Measurements from ENCODE around the gene PPP1R14C.

DNA sequence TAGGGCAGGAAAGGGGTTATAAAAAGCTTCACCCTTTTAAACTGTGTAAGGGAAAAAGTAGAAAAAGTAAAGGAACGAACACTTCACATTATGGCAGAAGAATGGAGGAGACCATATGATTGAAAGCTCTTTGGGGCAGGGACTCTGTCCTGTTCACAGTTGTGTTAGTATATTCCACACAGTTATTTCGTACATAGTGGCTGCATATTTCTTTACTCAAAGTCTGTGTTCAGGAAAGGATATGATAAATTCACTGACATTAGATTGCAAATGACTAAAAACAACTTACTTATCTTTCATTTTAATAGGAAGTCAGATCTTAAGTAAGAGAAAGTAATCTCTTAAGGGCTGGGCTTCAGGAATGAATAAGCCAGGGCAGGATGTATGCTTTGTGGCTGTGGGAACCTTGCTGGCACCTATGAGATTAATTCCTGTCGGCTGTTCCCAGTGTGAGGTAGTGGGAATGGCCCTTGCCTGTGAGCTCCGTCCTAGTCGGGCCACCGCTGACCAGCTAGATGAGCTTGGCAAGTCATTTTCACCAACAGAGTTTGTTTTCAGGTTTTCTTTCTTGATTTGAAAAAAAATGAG, 11.2 kb downstream of the PPP1R14C start:
- TF ChIP-seq, protein P1, sequence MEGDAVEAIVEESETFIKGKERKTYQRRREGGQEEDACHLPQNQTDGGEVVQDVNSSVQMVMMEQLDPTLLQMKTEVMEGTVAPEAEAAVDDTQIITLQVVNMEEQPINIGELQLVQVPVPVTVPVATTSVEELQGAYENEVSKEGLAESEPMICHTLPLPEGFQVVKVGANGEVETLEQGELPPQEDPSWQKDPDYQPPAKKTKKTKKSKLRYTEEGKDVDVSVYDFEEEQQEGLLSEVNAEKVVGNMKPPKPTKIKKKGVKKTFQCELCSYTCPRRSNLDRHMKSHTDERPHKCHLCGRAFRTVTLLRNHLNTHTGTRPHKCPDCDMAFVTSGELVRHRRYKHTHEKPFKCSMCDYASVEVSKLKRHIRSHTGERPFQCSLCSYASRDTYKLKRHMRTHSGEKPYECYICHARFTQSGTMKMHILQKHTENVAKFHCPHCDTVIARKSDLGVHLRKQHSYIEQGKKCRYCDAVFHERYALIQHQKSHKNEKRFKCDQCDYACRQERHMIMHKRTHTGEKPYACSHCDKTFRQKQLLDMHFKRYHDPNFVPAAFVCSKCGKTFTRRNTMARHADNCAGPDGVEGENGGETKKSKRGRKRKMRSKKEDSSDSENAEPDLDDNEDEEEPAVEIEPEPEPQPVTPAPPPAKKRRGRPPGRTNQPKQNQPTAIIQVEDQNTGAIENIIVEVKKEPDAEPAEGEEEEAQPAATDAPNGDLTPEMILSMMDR (IDR thresholded peaks at IDR 0.05), result no peak
- TF ChIP-seq SMC3 (IDR thresholded peaks at IDR 0.05) (no peak), CHD2 (IDR thresholded peaks at IDR 0.05; ENCODE audit: low read length, partially characterized antibody) (no peak), EP300 (IDR thresholded peaks at IDR 0.05) (no peak), POLR2A (IDR thresholded peaks at IDR 0.05; ENCODE audit: low read length) (no peak), ZFP36 (IDR thresholded peaks at IDR 0.05; ENCODE audit: borderline replicate concordance, partially characterized antibody) (no peak), ZC3H11A (IDR thresholded peaks at IDR 0.05) (no peak), BHLHE40 (IDR thresholded peaks at IDR 0.05; ENCODE audit: low read depth, low read length) (no peak), REST (IDR thresholded peaks at IDR 0.05) (no peak), MAX (IDR thresholded peaks at IDR 0.05) (no peak), KDM1A (IDR thresholded peaks at IDR 0.05; ENCODE audit: low read depth) (no peak), TFCP2L1 (CRISPR knock-in tag; IDR thresholded peaks at IDR 0.05) (no peak)
